AG04450 (cell line): Measurements from ENCODE around the gene L3MBTL1. TPM values are rescaled to one million over a fixed set of nuclear protein-coding genes. Genes with fewer than 3 reads are reported as not detected.

Experiments used
- CTCF ChIA-PET: fragments of 300-600, 350-600 bp; formaldehyde crosslinking; extraction: SDS; loops from one replicate; lab custom pipeline; 2022; ENCODE audit warnings: antibody characterized with exemption, inconsistent platforms; lab: Charles Lee
- POLR2A ChIA-PET: fragments of 350-600 bp; formaldehyde crosslinking; extraction: SDS; loops from one replicate; lab custom pipeline; 2021; ENCODE audit warnings: antibody characterized with exemption, inconsistent platforms; lab: Yijun Ruan, JAX
- DNase-seq: peaks from one replicate; pipeline ENCODE4 v3.0.0-alpha.2; 2011; ENCODE audit warnings: low read depth, low spot score
- H3K27ac ChIP-seq: one replicate; pipeline ENCODE4 v1.5.1; 2012; ENCODE audit warnings: low read depth, low read length, control low read depth
- H3K27me3 ChIP-seq: one replicate; pipeline ENCODE4 v1.6.0; 2012; ENCODE audit warnings: low read length; ENCODE audit not compliant: control insufficient read depth, insufficient read depth
- H3K4me3 ChIP-seq: 2 replicates; pipeline ENCODE4 v1.5.1; 2011; ENCODE audit warnings: mild to moderate bottlenecking, low read depth, low read length, control low read depth
- H3K9me3 ChIP-seq: 2 replicates; pipeline ENCODE4 v1.5.1; 2012; ENCODE audit warnings: low read length; ENCODE audit not compliant: control insufficient read depth, insufficient read depth
- polyA plus RNA-seq: library from polyadenylated mRNA; depleted of rRNA; stranded (reverse); fragments of >200 nt; gene quantifications from 2 replicates; pipeline ENCODE4 v1.2.3, GENCODE V29; 2011
- TF ChIP-seq, protein P1 (sequence below): IDR thresholded peaks from 2 replicates; pipeline ENCODE4 v1.5.1; 2011; ENCODE audit warnings: low read depth, low read length, control low read depth, inconsistent platforms

L3MBTL1 gene
- polyA plus RNA-seq, 1 experiment: 3.0 TPM

DNA sequence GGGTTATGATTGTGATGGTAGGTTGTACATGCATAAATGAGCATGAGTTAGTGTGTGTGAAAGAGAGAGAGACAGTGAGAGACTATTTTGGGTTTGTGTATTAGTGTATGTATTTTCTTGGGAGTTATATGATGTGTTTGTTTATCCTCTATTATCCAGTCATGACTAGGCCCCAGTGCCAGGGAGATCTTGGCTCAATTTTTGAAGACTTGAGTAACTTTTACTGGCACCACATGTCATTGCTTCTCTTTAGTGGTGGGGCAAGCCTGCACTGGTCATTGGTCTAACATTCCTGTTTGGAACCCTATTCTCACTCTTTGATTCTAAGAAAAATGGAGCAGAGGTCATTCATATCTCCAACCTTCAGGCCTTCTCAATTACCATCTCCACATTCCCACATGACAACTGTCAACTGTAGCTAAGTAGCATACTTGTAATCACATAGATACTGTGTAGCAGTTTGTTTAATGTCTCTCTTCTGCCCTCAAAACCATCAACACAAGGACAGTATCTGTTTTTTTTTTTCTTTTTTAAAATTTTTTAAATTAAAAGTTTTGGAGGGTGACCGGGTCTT, 8.8 kb downstream of the L3MBTL1 start:
- ChIA-PET POLR2A (interaction anchor here (3.0 kb wide), 1 partner anchor 59 kb away, joined by 31 read pairs; the partner anchor contains the start of gene SRSF6), CTCF (interaction anchor here (0.9 to 1.8 kb wide), 2 partner anchors 9 to 16 kb away, joined by 3 to 6 read pairs; no protein-coding TSS in a partner anchor)
- peaks cover 8% of the 10 kb centered on the region; the same call in 1 of the 2 replicates for H3K9me3 ChIP-seq
- no peak overlapping the region for H3K4me3 ChIP-seq
- no peak for DNase-seq
- peaks cover 2% of the 10 kb centered on the region for H3K27me3 ChIP-seq
- TF ChIP-seq, protein P1, sequence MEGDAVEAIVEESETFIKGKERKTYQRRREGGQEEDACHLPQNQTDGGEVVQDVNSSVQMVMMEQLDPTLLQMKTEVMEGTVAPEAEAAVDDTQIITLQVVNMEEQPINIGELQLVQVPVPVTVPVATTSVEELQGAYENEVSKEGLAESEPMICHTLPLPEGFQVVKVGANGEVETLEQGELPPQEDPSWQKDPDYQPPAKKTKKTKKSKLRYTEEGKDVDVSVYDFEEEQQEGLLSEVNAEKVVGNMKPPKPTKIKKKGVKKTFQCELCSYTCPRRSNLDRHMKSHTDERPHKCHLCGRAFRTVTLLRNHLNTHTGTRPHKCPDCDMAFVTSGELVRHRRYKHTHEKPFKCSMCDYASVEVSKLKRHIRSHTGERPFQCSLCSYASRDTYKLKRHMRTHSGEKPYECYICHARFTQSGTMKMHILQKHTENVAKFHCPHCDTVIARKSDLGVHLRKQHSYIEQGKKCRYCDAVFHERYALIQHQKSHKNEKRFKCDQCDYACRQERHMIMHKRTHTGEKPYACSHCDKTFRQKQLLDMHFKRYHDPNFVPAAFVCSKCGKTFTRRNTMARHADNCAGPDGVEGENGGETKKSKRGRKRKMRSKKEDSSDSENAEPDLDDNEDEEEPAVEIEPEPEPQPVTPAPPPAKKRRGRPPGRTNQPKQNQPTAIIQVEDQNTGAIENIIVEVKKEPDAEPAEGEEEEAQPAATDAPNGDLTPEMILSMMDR: no peak
- no peak overlapping the region for H3K27ac ChIP-seq

DNA sequence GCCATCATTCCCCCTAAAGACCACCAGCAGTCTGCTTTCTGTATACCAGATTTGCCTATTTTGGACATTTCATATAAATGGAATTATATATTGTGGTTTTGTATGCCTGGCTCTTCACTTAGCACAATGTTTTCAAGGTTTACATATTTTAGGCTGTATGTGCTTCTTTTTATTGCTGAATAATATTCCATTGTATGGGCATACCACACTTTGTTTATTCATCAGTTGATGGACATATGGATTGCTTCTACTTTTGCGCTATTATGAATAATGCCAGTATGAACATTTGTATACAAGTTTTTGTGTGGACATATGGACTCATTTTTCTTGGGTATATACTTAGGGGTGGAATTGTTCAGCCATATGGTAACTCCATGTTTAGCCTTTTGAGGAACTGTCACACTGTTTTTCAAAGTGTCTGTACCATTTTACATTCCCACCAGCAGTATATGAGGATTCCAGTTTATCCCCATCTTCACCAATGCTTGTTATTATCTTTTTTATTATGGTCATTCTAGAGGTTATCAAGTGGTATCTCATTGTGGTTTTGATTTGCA, 12.7 kb downstream of the L3MBTL1 start:
- TF ChIP-seq, protein P1: no peak
- Histone ChIP-seq H3K9me3 (no peaks in the 10 kb centered on the region), H3K27ac (no peak overlapping the region), H3K27me3 (peaks cover 2% of the 10 kb centered on the region), H3K4me3 (no peak overlapping the region)
- DNase-seq: no peak
- ChIA-PET POLR2A (no interaction called here), CTCF (no interaction called here)

DNA sequence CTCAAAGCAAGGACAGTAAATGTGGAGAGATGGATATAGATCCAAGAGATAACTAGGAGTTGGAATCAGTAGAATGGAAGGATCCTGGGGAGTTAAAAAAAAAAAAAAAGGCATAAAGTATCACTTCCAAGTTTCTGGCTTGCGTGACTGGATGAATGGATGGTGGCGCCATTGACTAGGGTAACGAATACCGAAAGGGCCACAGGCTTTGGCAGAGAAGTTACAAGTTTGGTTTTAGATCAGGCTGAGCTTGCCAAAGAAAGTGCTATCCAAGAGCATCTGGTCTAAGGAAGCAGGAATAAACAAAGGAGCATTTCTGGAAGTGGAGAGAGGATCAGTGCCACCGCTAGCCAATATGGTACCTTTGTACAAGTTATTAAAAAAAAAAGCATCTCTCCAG, 17.5 kb downstream of the L3MBTL1 start:
- DNase-seq: no peak
- ChIA-PET POLR2A (no interaction called here), CTCF (no interaction called here)
- Histone ChIP-seq H3K4me3 (no peak overlapping the region), H3K9me3 (no peaks in the 10 kb centered on the region), H3K27ac (no peak overlapping the region), H3K27me3 (peaks cover 2% of the 10 kb centered on the region)
- TF ChIP-seq, protein P1: no peak

DNA sequence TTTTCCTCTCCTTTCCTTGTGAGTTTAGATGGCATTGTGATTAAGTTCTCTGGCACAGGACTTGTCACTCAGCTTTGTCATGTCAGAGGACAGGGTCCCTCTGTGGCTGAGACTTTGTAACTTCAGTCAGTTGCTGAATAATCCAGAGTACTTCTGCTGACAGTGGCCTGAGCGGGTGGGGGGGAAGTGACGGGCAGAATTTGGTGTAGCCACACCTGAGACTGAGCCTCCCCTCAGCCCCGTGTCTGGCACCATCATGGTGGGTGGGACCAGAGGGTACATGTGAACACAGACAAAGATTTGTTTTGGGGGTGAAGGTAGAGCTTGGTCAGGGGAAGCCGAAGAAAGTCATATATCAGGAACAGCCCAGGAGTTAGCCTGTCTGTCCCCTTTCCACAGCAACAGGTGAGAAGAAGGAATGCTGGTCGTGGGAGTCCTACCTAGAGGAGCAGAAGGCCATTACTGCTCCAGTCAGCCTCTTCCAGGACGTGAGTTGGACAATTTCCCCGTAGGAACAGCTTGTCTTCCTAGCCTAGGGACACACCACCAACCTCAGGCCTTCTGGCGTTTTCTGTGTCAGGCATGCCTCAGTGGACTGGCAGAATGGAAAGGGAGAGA, 20.9 kb downstream of the L3MBTL1 start:
- Histone ChIP-seq H3K27ac (no peak overlapping the region), H3K4me3 (no peak overlapping the region), H3K27me3 (no peaks in the 10 kb centered on the region), H3K9me3 (no peaks in the 10 kb centered on the region)
- TF ChIP-seq, protein P1: no peak
- no peak for DNase-seq
- POLR2A ChIA-PET: interaction anchor here (0.6 kb wide), 1 partner anchor 51 kb away, joined by 4 read pairs; no protein-coding TSS in a partner anchor
- CTCF ChIA-PET: interaction anchor here (0.6 to 1.7 kb wide), 2 partner anchors 10 to 67 kb away, joined by 6 to 8 read pairs; no protein-coding TSS in a partner anchor

DNA sequence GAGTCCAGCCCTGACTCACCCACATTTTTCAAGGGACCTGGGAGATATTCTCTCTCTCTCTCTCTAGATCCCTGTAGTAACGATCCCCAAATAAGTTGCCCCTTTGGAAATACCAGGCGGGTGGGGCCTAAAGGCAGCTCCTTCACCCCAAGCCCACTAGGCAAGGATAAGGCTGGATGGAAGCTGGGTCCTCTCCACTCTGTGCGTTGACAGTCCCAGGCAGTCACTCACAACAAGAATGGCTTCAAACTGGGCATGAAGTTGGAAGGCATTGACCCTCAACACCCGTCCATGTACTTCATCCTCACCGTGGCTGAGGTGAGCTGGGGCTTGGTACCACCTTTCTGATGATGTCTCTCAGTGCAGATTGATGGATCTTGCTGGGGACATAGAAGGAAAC, 21.6 kb downstream of the L3MBTL1 start:
- CTCF ChIA-PET: interaction anchor here (1.7 kb wide), 1 partner anchor 10 kb away, joined by 8 read pairs; no protein-coding TSS in a partner anchor
- POLR2A ChIA-PET: no interaction called here
- DNase-seq: no peak
- Histone ChIP-seq H3K4me3 (no peak overlapping the region), H3K27me3 (no peaks in the 10 kb centered on the region), H3K27ac (no peak overlapping the region), H3K9me3 (no peaks in the 10 kb centered on the region)
- TF ChIP-seq, protein P1: no peak
